Muscle layer of colon (tissue), 2 donors: Measurements from ENCODE around the gene SNX1.

Experiments
- H3K27ac ChIP-seq: one replicate; pipeline ENCODE4 v1.7.0; 2013; ENCODE audit warnings: low read depth, mild to moderate bottlenecking, low read length, moderate library complexity
- H3K27me3 ChIP-seq, 2 donors: one replicate each; pipeline ENCODE4 v1.7.0; 2013; ENCODE audit warnings: low read length in 2 of 2, mild to moderate bottlenecking in 2 of 2; ENCODE audit not compliant: insufficient read depth in 2 of 2, control insufficient read depth in 1 of 2
- H3K36me3 ChIP-seq: one replicate; pipeline ENCODE4 v1.7.0; 2013; ENCODE audit warnings: mild to moderate bottlenecking, low read length; ENCODE audit not compliant: insufficient read depth
- H3K4me1 ChIP-seq: one replicate; pipeline ENCODE4 v1.7.0; 2013; ENCODE audit warnings: mild to moderate bottlenecking, low read length; ENCODE audit not compliant: insufficient read depth
- H3K4me3 ChIP-seq, 2 donors: one replicate each; pipeline ENCODE4 v1.7.0; 2013; ENCODE audit warnings: low read length in 2 of 2, low read depth in 1 of 2, mild to moderate bottlenecking in 1 of 2, moderate library complexity in 1 of 2
- H3K9ac ChIP-seq: one replicate; pipeline ENCODE4 v1.7.0; 2013; ENCODE audit warnings: low read length
- H3K9me3 ChIP-seq: one replicate; pipeline ENCODE4 v1.7.0; 2013; ENCODE audit warnings: mild to moderate bottlenecking, low read length
- donor health status: abdominal sarcoma.
- donor health status: Adenocarcinoma of cecum.

The SNX1 gene

GRCh38 chr15:64122936-64123351, 27.2 kb downstream of the SNX1 start:
- Histone ChIP-seq H3K27ac (no peak overlapping the region), H3K4me3 (no peak overlapping the region), H3K27me3 (no peaks in the 10 kb centered on the region), H3K36me3 (peaks cover 77% of the 10 kb centered on the region), H3K9ac (no peak overlapping the region), H3K9me3 (no peaks in the 10 kb centered on the region), H3K4me1 (no peaks in the 10 kb centered on the region)

DNA sequence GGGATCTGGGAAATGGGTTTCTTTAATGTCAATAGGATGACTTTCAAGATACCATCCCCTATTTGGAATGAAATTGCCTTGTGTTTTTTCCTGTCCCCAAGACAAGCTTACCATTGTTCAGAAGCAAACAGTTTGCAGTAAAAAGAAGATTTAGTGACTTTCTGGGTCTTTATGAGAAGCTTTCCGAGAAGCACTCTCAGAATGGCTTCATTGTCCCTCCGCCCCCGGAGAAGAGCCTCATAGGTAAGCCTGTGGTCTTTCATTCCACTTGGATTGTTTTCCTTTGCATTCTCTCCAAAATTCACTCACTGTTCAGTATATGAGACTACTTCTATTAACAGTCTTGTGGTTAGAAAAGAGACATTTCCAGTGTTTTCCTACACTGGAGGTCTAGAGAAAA, 30.2 kb downstream of the SNX1 start:
- no peak overlapping the region for H3K9ac ChIP-seq
- no peaks in the 10 kb centered on the region for H3K9me3 ChIP-seq
- no peak overlapping the region for H3K27ac ChIP-seq
- no peak overlapping the region for H3K4me3 ChIP-seq
- peaks cover 72% of the 10 kb centered on the region for H3K36me3 ChIP-seq
- H3K27me3 ChIP-seq, result no peaks in the 10 kb centered on the region
- no peaks in the 10 kb centered on the region for H3K4me1 ChIP-seq

GRCh38 chr15:64127521-64128270, 31.9 kb downstream of the SNX1 start:
- H3K4me1 ChIP-seq, result no peaks in the 10 kb centered on the region
- no peaks in the 10 kb centered on the region for H3K27me3 ChIP-seq
- no peak overlapping the region for H3K27ac ChIP-seq
- H3K4me3 ChIP-seq, result no peak overlapping the region
- no peak overlapping the region for H3K9ac ChIP-seq
- no peaks in the 10 kb centered on the region for H3K9me3 ChIP-seq
- H3K36me3 ChIP-seq, result peaks cover 75% of the 10 kb centered on the region

DNA sequence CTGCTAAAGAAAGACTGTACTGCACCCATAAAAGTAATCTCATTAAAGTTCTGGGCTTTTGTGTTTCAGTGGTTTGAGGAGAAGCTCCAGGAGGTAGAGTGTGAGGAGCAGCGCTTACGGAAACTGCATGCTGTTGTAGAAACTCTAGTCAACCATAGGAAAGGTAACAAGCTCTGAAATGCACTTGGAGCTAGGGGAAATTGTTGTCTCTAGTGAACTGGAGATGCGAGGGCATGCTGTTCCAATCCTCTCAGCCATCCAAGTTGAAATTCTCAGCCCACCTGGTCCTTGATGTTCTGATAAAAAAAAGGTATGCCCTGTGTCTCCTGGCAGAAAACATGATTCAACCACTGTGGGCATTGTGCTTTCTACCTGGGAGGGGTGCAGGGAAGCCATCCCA, 34.4 kb downstream of the SNX1 start:
- H3K9ac ChIP-seq, result no peak overlapping the region
- H3K9me3 ChIP-seq, result no peaks in the 10 kb centered on the region
- H3K36me3 ChIP-seq, result peaks cover 78% of the 10 kb centered on the region
- peaks cover 11% of the 10 kb centered on the region for H3K4me1 ChIP-seq
- no peak overlapping the region for H3K4me3 ChIP-seq
- H3K27ac ChIP-seq, result no peak overlapping the region
- no peaks in the 10 kb centered on the region for H3K27me3 ChIP-seq

DNA sequence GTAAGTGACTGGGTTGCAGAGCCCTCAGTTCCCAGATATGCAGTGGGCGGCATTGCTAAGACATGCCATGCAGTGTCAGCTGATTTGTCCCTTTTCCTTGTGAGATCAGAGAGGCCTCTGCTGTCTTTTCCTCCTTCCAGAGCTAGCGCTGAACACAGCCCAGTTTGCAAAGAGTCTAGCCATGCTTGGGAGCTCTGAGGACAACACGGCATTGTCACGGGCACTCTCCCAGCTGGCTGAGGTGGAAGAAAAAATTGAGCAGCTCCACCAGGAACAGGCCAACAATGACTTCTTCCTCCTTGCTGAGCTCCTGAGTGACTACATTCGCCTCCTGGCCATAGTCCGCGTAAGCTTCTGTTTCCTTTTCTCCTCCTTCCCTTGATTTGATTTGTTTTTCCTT, 35.8 kb downstream of the SNX1 start:
- Histone ChIP-seq H3K27me3 (no peaks in the 10 kb centered on the region), H3K36me3 (peaks cover 79% of the 10 kb centered on the region), H3K9ac (no peak overlapping the region), H3K9me3 (no peaks in the 10 kb centered on the region), H3K4me1 (peaks cover 11% of the 10 kb centered on the region), H3K4me3 (no peak overlapping the region), H3K27ac (no peak overlapping the region)

- Histone ChIP-seq H3K4me3 (no peak overlapping the region), H3K4me1 (peaks cover 11% of the 10 kb centered on the region), H3K9ac (no peak overlapping the region), H3K9me3 (no peaks in the 10 kb centered on the region), H3K27me3 (no peaks in the 10 kb centered on the region), H3K27ac (no peak overlapping the region), H3K36me3 (peaks cover 79% of the 10 kb centered on the region)
Observed at GRCh38 chr15:64132217-64132616, 36.4 kb downstream of the SNX1 start.

DNA sequence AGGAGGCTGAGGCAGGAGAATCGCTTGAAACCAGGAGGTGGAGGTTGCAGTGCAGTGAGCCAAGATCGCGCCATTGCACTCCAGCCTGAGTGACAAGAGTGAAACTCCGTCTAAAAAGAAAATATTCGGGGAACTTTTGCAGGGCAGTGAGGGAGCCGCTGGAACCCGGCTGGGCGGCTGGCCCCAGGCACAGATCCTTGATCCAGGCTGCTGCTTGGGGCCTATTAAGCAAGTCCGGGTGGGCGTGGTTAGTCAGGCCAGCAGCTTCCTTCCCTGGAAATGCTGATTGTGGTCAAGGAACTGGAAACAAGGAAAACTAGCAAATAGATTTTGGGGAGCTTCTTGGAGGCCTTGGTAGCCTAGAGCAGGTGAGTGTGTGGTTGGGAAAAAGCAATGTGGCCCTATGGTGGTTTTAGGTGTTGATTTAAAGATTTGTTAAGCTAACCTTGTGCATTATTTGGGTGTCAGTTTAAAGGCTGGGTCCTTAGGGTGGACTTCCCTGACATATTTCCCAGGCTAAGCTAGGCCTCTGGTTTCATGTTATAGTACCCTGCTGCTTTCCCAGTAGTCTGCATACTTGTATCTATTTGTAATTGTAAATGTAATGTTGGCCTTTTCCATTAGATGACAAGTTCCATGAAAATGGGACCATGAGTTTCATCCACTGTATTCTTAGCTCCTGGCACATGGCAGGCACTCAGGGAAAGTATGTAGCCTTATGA, 38.0 kb downstream of the SNX1 start:
- Histone ChIP-seq H3K4me3 (no peak overlapping the region), H3K36me3 (peaks cover 78% of the 10 kb centered on the region), H3K27ac (no peak overlapping the region), H3K9ac (no peak overlapping the region), H3K4me1 (peaks cover 11% of the 10 kb centered on the region), H3K9me3 (no peaks in the 10 kb centered on the region), H3K27me3 (no peaks in the 10 kb centered on the region)

- Histone ChIP-seq H3K27ac (no peak overlapping the region), H3K4me3 (no peak overlapping the region), H3K9ac (no peak overlapping the region), H3K36me3 (peaks cover 74% of the 10 kb centered on the region), H3K27me3 (no peaks in the 10 kb centered on the region), H3K4me1 (peaks cover 11% of the 10 kb centered on the region), H3K9me3 (no peaks in the 10 kb centered on the region)
Observed at GRCh38 chr15:64134345-64134829, 38.6 kb downstream of the SNX1 start.

DNA sequence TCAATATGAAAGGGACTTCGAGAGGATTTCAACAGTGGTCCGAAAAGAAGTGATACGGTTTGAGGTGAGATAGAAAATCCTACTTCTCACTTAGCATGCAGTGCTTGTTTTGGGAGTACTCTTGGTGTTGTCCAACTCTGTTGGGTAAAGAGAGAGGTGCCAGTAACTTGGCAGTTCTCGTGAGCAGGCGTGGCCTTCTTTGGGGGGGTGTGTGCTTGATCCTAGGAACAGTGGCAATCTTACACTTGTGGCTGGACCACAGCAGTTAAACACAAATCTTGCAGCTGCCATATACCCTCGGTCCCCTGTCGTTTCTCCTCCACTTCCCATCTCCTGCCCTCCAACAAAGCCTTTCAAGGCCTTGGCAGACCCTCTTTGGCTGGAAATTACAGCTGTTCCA, 40.6 kb downstream of the SNX1 start:
- Histone ChIP-seq H3K4me1 (peaks cover 11% of the 10 kb centered on the region), H3K4me3 (no peak overlapping the region), H3K27me3 (no peaks in the 10 kb centered on the region), H3K9me3 (no peaks in the 10 kb centered on the region), H3K27ac (no peak overlapping the region), H3K9ac (no peak overlapping the region), H3K36me3 (peaks cover 59% of the 10 kb centered on the region)

GRCh38 chr15:64137226-64137833, 41.5 kb downstream of the SNX1 start:
- Histone ChIP-seq H3K9ac (no peak overlapping the region), H3K27ac (no peak overlapping the region), H3K36me3 (peaks cover 56% of the 10 kb centered on the region), H3K9me3 (no peaks in the 10 kb centered on the region), H3K4me1 (peaks cover 11% of the 10 kb centered on the region), H3K27me3 (no peaks in the 10 kb centered on the region), H3K4me3 (no peak overlapping the region)

GRCh38 chr15:64138331-64138941, 42.7 kb downstream of the SNX1 start:
- H3K36me3 ChIP-seq, result peaks cover 50% of the 10 kb centered on the region

More at GRCh38 chr15:64138331-64138941, 42.7 kb downstream of the SNX1 start:
- Histone ChIP-seq H3K4me3 (no peak overlapping the region), H3K27ac (no peak overlapping the region), H3K4me1 (peaks cover 11% of the 10 kb centered on the region), H3K9me3 (no peaks in the 10 kb centered on the region), H3K9ac (no peak overlapping the region), H3K27me3 (no peaks in the 10 kb centered on the region)
